GM12878 (cell line): ENCODE data around the gene PAK2.

Source experiments
- CEBPB ChIP-seq, 2 experiments: fragments of 150-350 bp in 1 of 2; IDR thresholded peaks; 2 replicates each; pipeline ENCODE4 v1.6.1; 2012 to 2014; ENCODE audit warnings: low read depth in 2 of 2, low read length in 2 of 2, borderline replicate concordance in 1 of 2, inconsistent platforms in 1 of 2
- CREM ChIP-seq: IDR thresholded peaks from 2 replicates; pipeline ENCODE4 v1.6.1; 2014; ENCODE audit warnings: antibody characterized with exemption, low read depth
- EZH2 ChIP-seq: IDR thresholded peaks from 2 replicates; pipeline ENCODE4 v1.6.1; 2012; ENCODE audit warnings: low read depth, mild to moderate bottlenecking, control low read depth, inconsistent platforms, low read length, borderline replicate concordance; ENCODE audit not compliant: control insufficient read depth
- FOXK2 ChIP-seq: fragments of 450-650 bp; IDR thresholded peaks from 2 replicates; pipeline ENCODE4 v1.6.1; 2017; ENCODE audit warnings: mild to moderate bottlenecking, moderate library complexity
- GATAD2B ChIP-seq: fragments of 450-650 bp; conservative IDR thresholded peaks from 2 replicates; pipeline ENCODE4 v1.6.1; 2017; ENCODE audit warnings: low read depth, mild to moderate bottlenecking, moderate library complexity
- HCFC1 ChIP-seq: fragments of 150-350 bp; IDR thresholded peaks from 2 replicates; pipeline ENCODE4 v1.6.1; 2014; ENCODE audit warnings: low read length
- NFIC ChIP-seq: IDR thresholded peaks from 2 replicates; pipeline ENCODE4 v1.6.1; 2012; ENCODE audit warnings: low read depth, mild to moderate bottlenecking, inconsistent platforms, low read length, moderate library complexity
- POLR2AphosphoS5 ChIP-seq: IDR thresholded peaks from 2 replicates; pipeline ENCODE4 v1.6.1; 2011; ENCODE audit warnings: mild to moderate bottlenecking, low read length, inconsistent platforms
- RCOR1 ChIP-seq: conservative IDR thresholded peaks from 2 replicates; pipeline ENCODE4 v1.6.1; 2012; ENCODE audit warnings: low read depth, low read length, improper control_type of control experiment
- SP1 ChIP-seq: IDR thresholded peaks from one replicate; pipeline ENCODE4 v1.6.1; 2011; ENCODE audit warnings: low read depth, low read length
- TF ChIP-seq, protein P1 (sequence below): IDR thresholded peaks from 2 replicates; pipeline ENCODE4 v1.6.1; 2012; ENCODE audit warnings: low read depth, low read length, improper control_type of control experiment
- TF ChIP-seq, protein P2 (sequence below): IDR thresholded peaks from 2 replicates; pipeline ENCODE4 v1.6.1; 2011; ENCODE audit warnings: borderline replicate concordance, low read depth, mild to moderate bottlenecking, moderate library complexity, mixed read lengths, low read length; ENCODE audit not compliant: insufficient read depth; ENCODE audit errors: extremely low read length
- TF ChIP-seq, protein P3 (sequence below): IDR thresholded peaks from 2 replicates; pipeline ENCODE4 v1.6.1; 2012; ENCODE audit warnings: low read length, inconsistent platforms
- TF ChIP-seq, protein P4 (sequence below), 3 experiments: IDR thresholded peaks in 2 of 3; conservative IDR thresholded peaks in 1 of 3; 2 replicates each; pipeline ENCODE4 v1.5.1; 2011; ENCODE audit warnings: low read depth in 3 of 3, low read length in 3 of 3, mild to moderate bottlenecking in 3 of 3, control low read depth in 2 of 3, moderate library complexity in 2 of 3, inconsistent platforms in 1 of 3, mixed read lengths in 1 of 3; ENCODE audit not compliant: control insufficient read depth in 2 of 3, insufficient read depth in 1 of 3; ENCODE audit errors: extremely low read depth in 1 of 3

DNA sequence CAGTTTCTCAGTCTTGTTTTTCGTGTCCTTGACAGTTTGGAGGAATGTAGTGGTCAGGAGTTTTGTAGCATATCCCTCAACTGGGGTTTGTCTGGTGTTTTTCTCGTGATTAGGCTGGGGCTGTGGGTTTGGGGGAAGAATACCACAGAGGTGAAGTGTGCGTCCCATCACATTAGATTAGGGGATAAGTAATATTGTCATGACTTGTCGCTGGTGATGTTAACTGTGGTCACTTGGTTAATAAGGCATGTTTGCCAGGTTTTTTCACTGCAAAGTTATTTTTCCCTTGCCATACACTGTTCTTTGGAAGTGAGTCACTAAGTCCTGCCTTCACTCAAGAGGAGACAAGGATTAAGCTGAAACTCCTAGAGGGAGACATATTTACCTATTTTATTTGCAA lies 39.1 kb downstream of the PAK2 start:
- TF ChIP-seq, protein P1, sequence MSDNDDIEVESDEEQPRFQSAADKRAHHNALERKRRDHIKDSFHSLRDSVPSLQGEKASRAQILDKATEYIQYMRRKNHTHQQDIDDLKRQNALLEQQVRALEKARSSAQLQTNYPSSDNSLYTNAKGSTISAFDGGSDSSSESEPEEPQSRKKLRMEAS = no peak
- TF ChIP-seq, protein P2, sequence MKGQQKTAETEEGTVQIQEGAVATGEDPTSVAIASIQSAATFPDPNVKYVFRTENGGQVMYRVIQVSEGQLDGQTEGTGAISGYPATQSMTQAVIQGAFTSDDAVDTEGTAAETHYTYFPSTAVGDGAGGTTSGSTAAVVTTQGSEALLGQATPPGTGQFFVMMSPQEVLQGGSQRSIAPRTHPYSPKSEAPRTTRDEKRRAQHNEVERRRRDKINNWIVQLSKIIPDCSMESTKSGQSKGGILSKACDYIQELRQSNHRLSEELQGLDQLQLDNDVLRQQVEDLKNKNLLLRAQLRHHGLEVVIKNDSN = no peak
- TF ChIP-seq, protein P3, sequence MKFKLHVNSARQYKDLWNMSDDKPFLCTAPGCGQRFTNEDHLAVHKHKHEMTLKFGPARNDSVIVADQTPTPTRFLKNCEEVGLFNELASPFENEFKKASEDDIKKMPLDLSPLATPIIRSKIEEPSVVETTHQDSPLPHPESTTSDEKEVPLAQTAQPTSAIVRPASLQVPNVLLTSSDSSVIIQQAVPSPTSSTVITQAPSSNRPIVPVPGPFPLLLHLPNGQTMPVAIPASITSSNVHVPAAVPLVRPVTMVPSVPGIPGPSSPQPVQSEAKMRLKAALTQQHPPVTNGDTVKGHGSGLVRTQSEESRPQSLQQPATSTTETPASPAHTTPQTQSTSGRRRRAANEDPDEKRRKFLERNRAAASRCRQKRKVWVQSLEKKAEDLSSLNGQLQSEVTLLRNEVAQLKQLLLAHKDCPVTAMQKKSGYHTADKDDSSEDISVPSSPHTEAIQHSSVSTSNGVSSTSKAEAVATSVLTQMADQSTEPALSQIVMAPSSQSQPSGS = no peak
- TF ChIP-seq NFIC (no peak), EZH2 (no peak), FOXK2 (no peak), SP1 (no peak), CREM (no peak), RCOR1 (no peak), POLR2AphosphoS5 (no peak), HCFC1 (no peak), CEBPB (IDR thresholded peaks at IDR 0.05; ENCODE audit: borderline replicate concordance in 1 of 2, low read depth in 2 of 2, low read length in 2 of 2) (no peak), GATAD2B (no peak)
- TF ChIP-seq, protein P4, sequence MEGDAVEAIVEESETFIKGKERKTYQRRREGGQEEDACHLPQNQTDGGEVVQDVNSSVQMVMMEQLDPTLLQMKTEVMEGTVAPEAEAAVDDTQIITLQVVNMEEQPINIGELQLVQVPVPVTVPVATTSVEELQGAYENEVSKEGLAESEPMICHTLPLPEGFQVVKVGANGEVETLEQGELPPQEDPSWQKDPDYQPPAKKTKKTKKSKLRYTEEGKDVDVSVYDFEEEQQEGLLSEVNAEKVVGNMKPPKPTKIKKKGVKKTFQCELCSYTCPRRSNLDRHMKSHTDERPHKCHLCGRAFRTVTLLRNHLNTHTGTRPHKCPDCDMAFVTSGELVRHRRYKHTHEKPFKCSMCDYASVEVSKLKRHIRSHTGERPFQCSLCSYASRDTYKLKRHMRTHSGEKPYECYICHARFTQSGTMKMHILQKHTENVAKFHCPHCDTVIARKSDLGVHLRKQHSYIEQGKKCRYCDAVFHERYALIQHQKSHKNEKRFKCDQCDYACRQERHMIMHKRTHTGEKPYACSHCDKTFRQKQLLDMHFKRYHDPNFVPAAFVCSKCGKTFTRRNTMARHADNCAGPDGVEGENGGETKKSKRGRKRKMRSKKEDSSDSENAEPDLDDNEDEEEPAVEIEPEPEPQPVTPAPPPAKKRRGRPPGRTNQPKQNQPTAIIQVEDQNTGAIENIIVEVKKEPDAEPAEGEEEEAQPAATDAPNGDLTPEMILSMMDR (IDR thresholded peaks at IDR 0.05 in 2 of 3, conservative IDR thresholded peaks at IDR 0.05 in 1 of 3; ENCODE audit: control insufficient read depth in 2 of 3, extremely low read depth in 1 of 3, insufficient read depth in 1 of 3, low read depth in 3 of 3, low read length in 3 of 3) = no peak
